ENCODE measurements around the gene PHF24. TPM values are rescaled to one million over a fixed set of nuclear protein-coding genes. Genes with fewer than 3 reads are reported as not detected.

The PHF24 gene
- total RNA-seq, 1 donor from 2014 or later, result 0.63 TPM

- H3K27ac Mint-ChIP-seq (ENCODE audit: unreplicated experiment), result no peak overlapping the region
- no peaks in the 10 kb centered on the region for H3K36me3 Mint-ChIP-seq (ENCODE audit: low read depth)
- DNase-seq (ENCODE audit: low read depth, low spot score), result no peak
- peaks cover 73% of the 10 kb centered on the region for H3K27me3 Mint-ChIP-seq (ENCODE audit: low read depth)
- H3K9me3 Mint-ChIP-seq, result no peaks in the 10 kb centered on the region
- no peak overlapping the region for H3K4me3 Mint-ChIP-seq
- H3K4me1 Mint-ChIP-seq, result peaks cover 15% of the 10 kb centered on the region
- TF ChIP-seq, protein P1, sequence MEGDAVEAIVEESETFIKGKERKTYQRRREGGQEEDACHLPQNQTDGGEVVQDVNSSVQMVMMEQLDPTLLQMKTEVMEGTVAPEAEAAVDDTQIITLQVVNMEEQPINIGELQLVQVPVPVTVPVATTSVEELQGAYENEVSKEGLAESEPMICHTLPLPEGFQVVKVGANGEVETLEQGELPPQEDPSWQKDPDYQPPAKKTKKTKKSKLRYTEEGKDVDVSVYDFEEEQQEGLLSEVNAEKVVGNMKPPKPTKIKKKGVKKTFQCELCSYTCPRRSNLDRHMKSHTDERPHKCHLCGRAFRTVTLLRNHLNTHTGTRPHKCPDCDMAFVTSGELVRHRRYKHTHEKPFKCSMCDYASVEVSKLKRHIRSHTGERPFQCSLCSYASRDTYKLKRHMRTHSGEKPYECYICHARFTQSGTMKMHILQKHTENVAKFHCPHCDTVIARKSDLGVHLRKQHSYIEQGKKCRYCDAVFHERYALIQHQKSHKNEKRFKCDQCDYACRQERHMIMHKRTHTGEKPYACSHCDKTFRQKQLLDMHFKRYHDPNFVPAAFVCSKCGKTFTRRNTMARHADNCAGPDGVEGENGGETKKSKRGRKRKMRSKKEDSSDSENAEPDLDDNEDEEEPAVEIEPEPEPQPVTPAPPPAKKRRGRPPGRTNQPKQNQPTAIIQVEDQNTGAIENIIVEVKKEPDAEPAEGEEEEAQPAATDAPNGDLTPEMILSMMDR (conservative IDR thresholded peaks at IDR 0.05), result no peak
Observed at GRCh38 chr9:34961574-34962490, 3.7 kb downstream of the PHF24 start.

GRCh38 chr9:34962546-34962945, 4.5 kb downstream of the PHF24 start:
- H3K36me3 Mint-ChIP-seq (ENCODE audit: low read depth), result no peaks in the 10 kb centered on the region
- no peak overlapping the region for H3K4me3 Mint-ChIP-seq
- H3K9me3 Mint-ChIP-seq, result no peaks in the 10 kb centered on the region
- H3K4me1 Mint-ChIP-seq, result peaks cover 8% of the 10 kb centered on the region
- H3K27ac Mint-ChIP-seq (ENCODE audit: unreplicated experiment), result no peak overlapping the region
- TF ChIP-seq, protein P1 (conservative IDR thresholded peaks at IDR 0.05), result no peak
- H3K27me3 Mint-ChIP-seq (ENCODE audit: low read depth), result peaks cover 72% of the 10 kb centered on the region
- no peak for DNase-seq (ENCODE audit: low read depth, low spot score)

GRCh38 chr9:34963552-34963951, 5.5 kb downstream of the PHF24 start:
- no peaks in the 10 kb centered on the region for H3K36me3 Mint-ChIP-seq (ENCODE audit: low read depth)
- peaks cover 76% of the 10 kb centered on the region for H3K27me3 Mint-ChIP-seq (ENCODE audit: low read depth)
- TF ChIP-seq, protein P1 (conservative IDR thresholded peaks at IDR 0.05), result no peak
- H3K4me1 Mint-ChIP-seq, result peaks cover 8% of the 10 kb centered on the region
- DNase-seq (ENCODE audit: low read depth, low spot score), result no peak
- no peak overlapping the region for H3K4me3 Mint-ChIP-seq
- no peak overlapping the region for H3K27ac Mint-ChIP-seq (ENCODE audit: unreplicated experiment)
- no peaks in the 10 kb centered on the region for H3K9me3 Mint-ChIP-seq

DNA sequence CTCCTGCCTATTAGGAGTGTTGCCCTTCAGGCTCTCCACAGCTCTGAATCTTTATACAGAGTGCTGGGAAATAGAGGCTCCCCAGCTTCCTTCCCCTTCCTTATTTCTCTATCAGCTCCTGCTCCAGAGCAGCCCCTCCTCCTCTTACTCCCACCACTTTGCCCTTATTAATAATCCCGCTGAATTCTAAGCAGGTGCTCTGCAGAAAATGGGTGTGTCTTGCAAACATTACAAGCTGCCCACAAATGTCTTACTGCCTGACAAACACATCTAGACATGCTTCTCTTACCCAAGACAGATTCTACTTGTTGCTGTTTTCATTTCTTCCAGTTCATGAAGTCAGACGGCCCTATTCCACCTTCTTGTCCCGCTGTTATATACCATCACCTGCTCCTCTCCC, 6.4 kb downstream of the PHF24 start:
- peaks cover 70% of the 10 kb centered on the region for H3K27me3 Mint-ChIP-seq (ENCODE audit: low read depth)
- H3K9me3 Mint-ChIP-seq, result no peaks in the 10 kb centered on the region
- no peaks in the 10 kb centered on the region for H3K36me3 Mint-ChIP-seq (ENCODE audit: low read depth)
- no peak overlapping the region for H3K4me3 Mint-ChIP-seq
- no peak overlapping the region for H3K27ac Mint-ChIP-seq (ENCODE audit: unreplicated experiment)
- DNase-seq (ENCODE audit: low read depth, low spot score), result no peak
- H3K4me1 Mint-ChIP-seq, result peaks cover 8% of the 10 kb centered on the region
- TF ChIP-seq, protein P1 (conservative IDR thresholded peaks at IDR 0.05), result no peak

DNA sequence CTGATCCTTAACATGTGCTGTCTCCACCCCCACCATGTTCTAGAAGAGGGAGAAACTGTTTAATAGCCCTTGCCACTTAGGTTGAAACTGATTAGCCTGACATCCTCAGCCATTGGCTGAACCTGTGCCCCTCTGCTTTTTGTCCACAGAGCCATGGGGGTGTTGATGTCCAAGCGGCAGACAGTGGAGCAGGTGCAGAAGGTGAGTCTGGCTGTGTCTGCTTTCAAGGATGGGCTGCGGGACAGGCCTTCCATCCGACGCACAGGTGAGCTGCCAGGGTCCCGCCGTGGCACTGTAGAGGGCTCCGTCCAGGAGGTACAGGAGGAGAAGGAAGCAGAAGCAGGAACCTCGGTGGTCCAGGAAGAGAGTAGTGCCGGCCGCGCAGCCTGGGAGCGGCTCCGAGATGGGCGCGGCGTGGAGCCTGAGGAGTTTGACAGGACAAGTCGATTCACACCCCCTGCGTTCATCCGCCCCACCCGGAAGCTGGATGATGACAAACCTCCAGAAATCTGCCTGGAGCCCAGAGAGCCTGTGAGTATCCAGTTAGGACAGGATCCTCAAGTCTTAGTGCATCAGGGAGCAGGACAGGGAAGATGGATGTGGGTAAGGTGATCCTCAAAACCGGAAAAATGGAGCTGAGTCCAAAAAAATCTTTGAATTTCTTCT, 13.2 kb downstream of the PHF24 start:
- Mint-ChIP-seq H3K9me3 (no peaks in the 10 kb centered on the region), H3K27me3 (ENCODE audit: low read depth) (peaks cover 19% of the 10 kb centered on the region), H3K27ac (ENCODE audit: unreplicated experiment) (no peak overlapping the region), H3K36me3 (ENCODE audit: low read depth) (no peaks in the 10 kb centered on the region), H3K4me3 (no peak overlapping the region), H3K4me1 (no peaks in the 10 kb centered on the region)
- DNase-seq (ENCODE audit: low read depth, low spot score), result no peak
- TF ChIP-seq, protein P1 (conservative IDR thresholded peaks at IDR 0.05), result no peak

Data from neural crest cell (in vitro differentiated cells).